Astrocyte of the cerebellum (primary cell): ENCODE results near the gene RNF123.
"Not testable (repeated sequence)": the region's sequence is repeated elsewhere in the genome, so short reads cannot be mapped to it uniquely, and the experiment has no call there.

ENCODE experiments used
- DNase-seq: peaks from one replicate; pipeline ENCODE4 v3.0.0-alpha.2; 2011; ENCODE audit warnings: low read depth
- H3K4me3 ChIP-seq: 2 replicates; pipeline ENCODE4 v1.5.1; 2011; ENCODE audit warnings: mild to moderate bottlenecking, low read depth, low read length, moderate library complexity
- in situ Hi-C: cut with HindIII; loops from 2 replicates; pipeline ENCODE4 v1.10.0; 2017; ENCODE audit warnings: low sequenced_read_pairs
- TF ChIP-seq, protein P1 (sequence below): IDR thresholded peaks from 2 replicates; pipeline ENCODE4 v1.5.1; 2012; ENCODE audit warnings: low read length, low read depth, moderate library complexity, mild to moderate bottlenecking; ENCODE audit errors: missing control alignments

The RNF123 gene

GRCh38 chr3:49674497-49674983 lies 14.8 kb upstream of the RNF123 start:
- TF ChIP-seq, protein P1, sequence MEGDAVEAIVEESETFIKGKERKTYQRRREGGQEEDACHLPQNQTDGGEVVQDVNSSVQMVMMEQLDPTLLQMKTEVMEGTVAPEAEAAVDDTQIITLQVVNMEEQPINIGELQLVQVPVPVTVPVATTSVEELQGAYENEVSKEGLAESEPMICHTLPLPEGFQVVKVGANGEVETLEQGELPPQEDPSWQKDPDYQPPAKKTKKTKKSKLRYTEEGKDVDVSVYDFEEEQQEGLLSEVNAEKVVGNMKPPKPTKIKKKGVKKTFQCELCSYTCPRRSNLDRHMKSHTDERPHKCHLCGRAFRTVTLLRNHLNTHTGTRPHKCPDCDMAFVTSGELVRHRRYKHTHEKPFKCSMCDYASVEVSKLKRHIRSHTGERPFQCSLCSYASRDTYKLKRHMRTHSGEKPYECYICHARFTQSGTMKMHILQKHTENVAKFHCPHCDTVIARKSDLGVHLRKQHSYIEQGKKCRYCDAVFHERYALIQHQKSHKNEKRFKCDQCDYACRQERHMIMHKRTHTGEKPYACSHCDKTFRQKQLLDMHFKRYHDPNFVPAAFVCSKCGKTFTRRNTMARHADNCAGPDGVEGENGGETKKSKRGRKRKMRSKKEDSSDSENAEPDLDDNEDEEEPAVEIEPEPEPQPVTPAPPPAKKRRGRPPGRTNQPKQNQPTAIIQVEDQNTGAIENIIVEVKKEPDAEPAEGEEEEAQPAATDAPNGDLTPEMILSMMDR, result no peak
- DNase-seq, result no peak

DNA sequence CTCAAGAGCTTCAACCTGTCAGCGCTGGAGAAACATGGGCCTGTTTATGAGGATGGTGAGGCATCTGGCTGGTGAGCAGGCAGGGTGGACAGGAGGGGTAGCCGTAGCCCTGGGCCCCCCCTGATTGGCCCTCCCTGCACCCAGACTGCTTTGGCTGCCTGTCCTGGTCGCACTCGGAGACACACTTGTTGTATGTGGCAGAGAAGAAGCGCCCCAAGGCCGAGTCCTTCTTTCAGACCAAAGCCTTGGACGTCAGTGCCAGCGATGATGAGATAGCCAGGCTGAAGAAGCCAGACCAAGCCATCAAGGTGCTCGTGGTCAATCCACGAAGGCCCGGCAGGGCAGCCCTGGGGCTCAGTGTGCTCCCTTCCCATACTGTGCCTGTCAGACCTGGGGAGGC lies 13.4 kb upstream of the RNF123 start:
- H3K4me3 ChIP-seq, result no peak overlapping the region
- DNase-seq, result no peak
- in situ Hi-C loops, result no loop called here
- TF ChIP-seq, protein P1, result no peak

More at GRCh38 chr3:49674497-49674983, 14.8 kb upstream of the RNF123 start:
- in situ Hi-C loops, result no loop called here
- peak overlapping the region; percentile 74 for H3K4me3 ChIP-seq

GRCh38 chr3:49680493-49681231 lies 8.7 kb upstream of the RNF123 start:
- TF ChIP-seq, protein P1, result no peak
- in situ Hi-C loops, result no loop called here
- DNase-seq, result no peak
- H3K4me3 ChIP-seq, result no peak overlapping the region

DNA sequence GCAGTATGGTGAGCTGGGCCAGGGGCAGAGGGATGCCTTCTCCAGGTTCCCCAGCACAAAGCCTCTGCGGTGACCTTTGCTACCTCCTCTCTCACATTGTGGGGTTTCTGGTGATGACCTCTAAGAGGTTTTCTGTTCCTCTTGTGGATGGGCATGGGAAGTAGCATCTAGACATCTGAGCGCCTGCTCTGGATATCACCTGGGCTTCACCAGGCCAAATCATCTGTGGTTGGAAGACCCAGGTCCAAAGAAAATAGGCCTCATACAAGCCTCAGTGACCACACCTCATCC lies 8.2 kb upstream of the RNF123 start:
- no peak for DNase-seq
- TF ChIP-seq, protein P1, result no peak
- in situ Hi-C loops, result no loop called here
- H3K4me3 ChIP-seq, result no peak overlapping the region

DNA sequence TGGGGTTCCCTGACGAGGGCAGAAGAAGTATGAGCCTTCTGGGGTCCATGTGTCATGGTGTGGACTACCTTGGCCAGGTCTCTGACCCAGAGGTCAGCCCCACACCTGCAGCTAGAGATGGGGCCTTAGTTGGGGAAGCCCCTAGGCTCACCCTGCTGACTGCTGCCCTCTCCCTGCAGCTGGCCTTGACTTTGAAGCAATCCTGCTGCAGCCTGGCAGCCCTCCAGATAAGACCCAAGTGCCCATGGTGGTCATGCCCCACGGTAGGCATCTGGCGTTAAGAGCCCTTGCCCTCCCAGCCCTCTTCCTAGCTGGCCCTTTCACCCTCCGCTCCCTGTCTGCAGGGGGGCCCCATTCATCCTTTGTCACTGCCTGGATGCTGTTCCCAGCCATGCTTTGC lies 7.8 kb upstream of the RNF123 start:
- TF ChIP-seq, protein P1, result no peak
- no peak for DNase-seq
- in situ Hi-C loops, result no loop called here
- no peak overlapping the region for H3K4me3 ChIP-seq

DNA sequence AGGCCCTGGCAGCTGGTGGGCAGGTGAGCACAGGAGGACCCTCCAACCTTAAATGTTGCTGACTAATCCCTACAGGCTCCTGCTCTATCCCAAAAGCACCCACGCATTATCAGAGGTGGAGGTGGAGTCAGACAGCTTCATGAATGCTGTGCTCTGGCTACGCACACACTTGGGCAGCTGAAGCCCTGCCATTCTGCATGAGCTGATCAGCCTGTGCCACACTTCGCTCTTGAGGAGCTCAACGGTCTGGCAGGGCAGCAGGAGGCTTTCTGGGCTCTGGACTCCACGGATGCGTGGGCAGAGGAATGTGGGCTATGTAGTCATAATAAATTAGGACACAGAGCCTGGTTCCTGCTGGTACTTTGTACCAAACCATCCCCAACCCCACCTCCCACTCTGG lies 6.2 kb upstream of the RNF123 start:
- no peak for DNase-seq
- H3K4me3 ChIP-seq, result no peak overlapping the region
- in situ Hi-C loops, result no loop called here
- TF ChIP-seq, protein P1, result no peak

GRCh38 chr3:49684453-49684852 lies 4.9 kb upstream of the RNF123 start:
- H3K4me3 ChIP-seq, in situ Hi-C loops, DNase-seq: not testable (repeated sequence)

- in situ Hi-C loops, H3K4me3 ChIP-seq, DNase-seq: not testable (repeated sequence)
Measured at GRCh38 chr3:49685103-49685502, 4.3 kb upstream of the RNF123 start.

- in situ Hi-C loops, DNase-seq, H3K4me3 ChIP-seq: not testable (repeated sequence)
Measured at GRCh38 chr3:49685846-49686245, 3.5 kb upstream of the RNF123 start.

DNA sequence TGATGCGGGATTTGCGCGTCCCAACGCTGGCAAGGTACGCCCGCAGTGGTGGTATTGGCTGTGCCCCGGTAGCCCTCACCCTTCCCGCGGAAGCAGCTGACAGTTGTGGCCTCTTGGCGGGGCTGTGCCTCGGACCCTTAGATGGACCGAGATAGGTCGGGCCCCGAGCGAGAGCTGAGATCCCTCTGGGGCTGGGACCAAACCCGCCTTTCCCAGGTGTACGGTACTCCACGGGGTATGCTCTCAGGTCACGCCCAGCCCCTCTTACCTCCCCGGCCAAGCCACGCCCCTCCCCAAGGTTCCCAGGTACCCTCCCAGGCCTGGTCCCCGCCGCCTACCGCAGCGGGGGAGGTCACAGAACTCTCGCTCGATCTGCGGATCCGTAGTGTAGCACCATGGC lies 3.0 kb upstream of the RNF123 start:
- peak overlapping the region; percentile 26 for H3K4me3 ChIP-seq
- in situ Hi-C loops, DNase-seq: not testable (repeated sequence)
